Activated CD4-positive, alpha-beta T cell treated with anti-CD3 and anti-CD28 coated beads, Interleukin-2, amount 50 U/mL, for 24 hours (primary cell): Measurements from ENCODE around the gene CDC42EP2.

Source experiments
- DNase-seq, 2 donors: peaks; one replicate each; pipeline ENCODE4 v3.0.0-alpha.2; 2020; ENCODE audit warnings: low read depth in 1 of 2, low spot score in 1 of 2

The CDC42EP2 gene, protein sequence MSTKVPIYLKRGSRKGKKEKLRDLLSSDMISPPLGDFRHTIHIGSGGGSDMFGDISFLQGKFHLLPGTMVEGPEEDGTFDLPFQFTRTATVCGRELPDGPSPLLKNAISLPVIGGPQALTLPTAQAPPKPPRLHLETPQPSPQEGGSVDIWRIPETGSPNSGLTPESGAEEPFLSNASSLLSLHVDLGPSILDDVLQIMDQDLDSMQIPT

DNA sequence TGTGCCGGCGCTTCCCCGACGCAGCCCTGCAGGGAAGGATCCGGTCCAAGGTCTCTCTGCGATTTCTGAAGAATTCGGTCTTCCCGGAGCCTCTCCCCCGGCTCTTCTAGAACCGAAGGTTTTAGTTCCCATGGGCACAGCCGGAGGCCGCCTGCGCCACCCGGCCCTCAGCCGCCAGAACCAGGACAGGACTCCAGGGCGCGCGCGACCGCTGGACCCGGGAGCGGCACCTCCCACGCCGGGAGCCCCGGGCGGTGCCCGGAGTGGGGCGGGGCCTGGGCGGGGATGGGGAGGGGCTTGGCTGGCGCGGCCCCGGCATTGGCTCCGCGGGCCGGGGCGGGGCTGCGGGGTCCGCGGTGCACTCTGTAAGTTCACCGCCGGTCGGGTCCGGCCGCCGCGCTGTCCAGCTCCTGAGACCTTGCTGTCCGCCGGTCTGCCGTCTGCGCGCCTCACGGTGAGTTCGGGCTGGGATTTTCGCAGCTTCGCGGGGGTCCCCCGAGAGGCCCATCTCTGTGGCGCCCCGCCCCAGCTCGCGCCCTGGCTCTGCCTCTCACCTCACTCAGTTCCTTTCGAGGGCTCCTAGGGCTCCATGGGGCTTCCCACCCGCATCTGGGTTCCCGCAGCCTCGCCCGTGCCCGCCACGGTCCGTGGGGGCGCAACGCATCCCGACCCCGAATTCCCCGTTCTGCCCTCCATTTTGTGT is at the start of gene CDC42EP2:
Gene CDC42EP2, plus strand, starts transcription at position 366 of the 703 bp plus-strand sequence. CDS start 6,033 bp downstream, outside the sequence.
- peak; percentile 57 to 59 for DNase-seq

DNA sequence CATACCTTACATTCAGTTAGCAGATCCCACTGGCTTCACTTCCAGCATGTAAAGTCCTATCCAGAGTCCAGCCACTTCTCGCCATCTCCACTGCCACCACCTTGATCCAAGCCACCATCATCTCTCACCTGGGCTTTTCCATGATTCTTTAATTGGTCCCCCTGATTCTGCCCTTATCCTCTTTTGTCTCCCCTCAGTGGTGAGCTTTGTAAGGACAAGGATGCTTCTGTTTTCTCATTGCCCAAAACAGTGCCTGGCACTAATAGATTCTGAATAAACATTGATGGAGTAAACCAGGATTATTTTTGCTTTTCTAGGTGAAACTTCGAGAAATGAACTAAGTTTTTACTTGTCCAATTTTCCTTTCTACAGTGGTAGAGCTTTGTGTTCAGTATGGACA is 48.5 kb upstream of the CDC42EP2 start:
- DNase-seq: no peak

DNA sequence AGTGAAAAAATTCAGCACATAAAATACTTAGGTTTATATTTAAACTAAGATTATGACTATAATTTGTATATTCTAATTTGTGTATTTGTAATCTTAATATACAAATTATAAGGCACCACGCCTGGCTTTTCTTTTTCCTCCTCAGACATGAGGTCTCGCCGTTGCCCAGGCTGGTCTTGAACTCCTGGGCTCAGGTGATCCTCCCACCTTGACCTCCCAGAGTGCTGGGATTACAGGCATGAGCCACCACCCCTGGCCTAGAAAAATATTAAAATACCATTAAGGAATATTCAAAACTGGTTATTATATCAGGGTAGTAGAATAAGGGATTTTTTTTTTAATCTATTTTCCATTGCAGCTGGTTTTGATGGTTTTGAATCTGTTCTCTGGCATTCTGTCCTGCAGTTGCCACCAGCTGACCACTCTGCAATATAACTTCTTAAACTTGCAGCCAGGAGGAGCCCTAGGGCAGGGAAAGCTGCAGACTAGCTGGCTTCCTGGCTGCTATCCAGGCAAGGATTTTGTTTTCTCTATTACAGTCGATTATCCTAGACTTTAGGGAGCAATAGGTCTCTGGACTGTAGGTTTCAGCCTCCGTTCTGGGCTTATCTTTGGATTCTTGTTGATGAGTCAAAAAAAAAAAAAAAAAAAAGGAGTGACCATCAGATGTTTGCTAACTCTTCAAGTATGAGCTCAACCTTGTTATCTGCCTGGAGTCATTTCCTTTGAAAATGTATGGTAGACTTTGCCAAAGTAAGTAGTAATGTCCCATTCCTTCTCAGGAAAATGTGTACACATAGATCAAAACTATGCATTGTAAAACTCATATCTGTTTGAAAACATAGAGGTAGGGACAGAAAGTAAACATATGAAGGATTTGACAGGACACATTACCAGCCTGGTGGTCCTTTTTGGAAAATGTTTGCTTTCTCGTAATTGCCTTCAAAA is 39.7 kb upstream of the CDC42EP2 start:
- DNase-seq: peak in 1 of 2 donors; percentile 17

DNA sequence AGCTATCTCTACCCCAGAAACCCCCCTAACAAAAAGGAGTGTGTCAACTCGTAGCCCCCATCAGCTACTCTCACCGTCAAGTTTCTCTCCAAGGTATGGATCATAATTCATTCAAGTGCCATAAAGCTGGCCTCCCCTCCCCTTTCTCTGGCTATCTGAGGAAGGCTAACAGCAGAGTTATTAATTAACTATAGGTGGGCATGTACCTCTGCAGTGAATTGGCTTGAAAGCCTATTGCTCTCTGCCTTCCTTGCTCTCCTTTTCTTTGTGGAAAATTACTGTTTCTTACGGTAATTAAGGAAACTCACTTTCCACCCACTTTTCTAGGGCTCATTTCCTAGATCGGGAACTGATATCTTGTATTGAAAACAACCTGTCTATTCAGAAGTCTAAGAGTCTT is 38.8 kb upstream of the CDC42EP2 start:
- DNase-seq: no peak

DNA sequence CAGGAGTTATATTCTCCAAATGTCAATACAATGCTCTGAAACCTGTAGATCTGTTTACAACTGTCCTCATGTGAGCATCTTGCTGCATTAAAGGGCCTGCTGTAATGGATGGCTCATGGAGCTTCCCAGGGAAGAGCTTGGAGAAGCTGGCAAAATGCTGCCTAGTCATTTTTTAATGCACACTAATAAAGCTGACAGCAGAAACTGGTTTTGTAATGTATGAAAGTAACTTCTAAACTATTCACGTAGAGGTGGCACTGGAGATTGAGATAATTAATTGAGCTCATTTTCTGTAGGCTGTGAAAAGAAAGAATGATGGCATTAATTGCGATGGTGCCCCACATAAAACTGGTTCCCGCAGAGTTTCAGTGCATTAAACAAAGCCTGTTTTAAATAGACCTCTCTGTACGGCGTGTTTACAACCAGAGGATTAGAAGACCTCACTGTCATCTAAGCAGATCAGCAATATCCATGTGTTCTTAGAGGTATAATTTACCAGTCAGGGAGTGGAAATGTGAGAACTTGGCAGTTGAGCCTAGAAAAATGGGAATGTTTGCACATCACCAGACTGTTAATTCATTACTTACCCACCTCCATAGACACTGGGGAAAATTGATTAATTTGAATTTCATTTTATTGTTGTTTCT is 36.9 kb upstream of the CDC42EP2 start:
- no peak for DNase-seq

- DNase-seq: no peak
These were observed 36.3 kb upstream of the CDC42EP2 start for GRCh38 chr11:65278356-65278755.

- no peak for DNase-seq
These were observed 35.4 kb upstream of the CDC42EP2 start for GRCh38 chr11:65279279-65279678.

GRCh38 chr11:65279741-65280440 is 34.8 kb upstream of the CDC42EP2 start:
- DNase-seq: peak in 1 of 2 donors; percentile 56

DNA sequence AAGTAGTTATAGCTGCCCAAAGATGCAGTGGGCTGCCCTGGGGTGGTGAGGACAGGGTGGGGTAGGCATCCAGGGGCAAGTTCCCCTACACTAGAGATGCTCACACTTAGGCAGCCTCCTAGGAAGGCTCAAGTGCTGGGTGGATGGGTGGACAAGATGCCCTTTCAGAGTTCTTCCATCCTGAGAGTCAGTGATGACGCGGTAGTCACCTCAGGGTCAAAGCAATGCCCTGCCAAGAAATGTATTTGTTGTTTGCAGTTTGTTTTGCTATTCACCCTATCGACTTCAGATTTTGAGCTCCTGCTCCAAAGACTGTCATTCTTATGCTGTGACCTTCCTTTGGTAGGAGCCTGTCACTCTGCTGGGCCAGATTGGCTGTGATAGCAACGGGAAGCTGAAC is 34.0 kb upstream of the CDC42EP2 start:
- no peak for DNase-seq

GRCh38 chr11:65286686-65287085 is 28.0 kb upstream of the CDC42EP2 start:
- DNase-seq: no peak

DNA sequence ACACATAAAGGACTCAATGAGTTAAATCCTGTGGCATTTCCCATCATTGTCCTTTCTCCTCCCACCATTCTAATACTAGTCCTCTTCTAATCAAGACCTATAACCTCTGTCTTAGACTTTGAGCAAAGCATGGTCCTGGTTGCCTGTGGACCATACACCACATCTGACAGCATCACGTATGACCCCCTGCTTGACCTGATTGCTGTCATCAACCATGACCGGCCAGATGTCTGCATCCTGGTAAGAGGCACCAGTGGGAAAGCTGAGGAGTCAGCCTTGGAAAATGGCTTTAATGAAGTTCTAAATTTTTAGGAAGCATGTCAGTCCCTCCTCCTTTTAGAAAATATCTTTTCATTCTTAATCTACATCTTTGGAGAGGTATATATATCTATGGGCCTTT is 27.1 kb upstream of the CDC42EP2 start:
- no peak for DNase-seq

DNA sequence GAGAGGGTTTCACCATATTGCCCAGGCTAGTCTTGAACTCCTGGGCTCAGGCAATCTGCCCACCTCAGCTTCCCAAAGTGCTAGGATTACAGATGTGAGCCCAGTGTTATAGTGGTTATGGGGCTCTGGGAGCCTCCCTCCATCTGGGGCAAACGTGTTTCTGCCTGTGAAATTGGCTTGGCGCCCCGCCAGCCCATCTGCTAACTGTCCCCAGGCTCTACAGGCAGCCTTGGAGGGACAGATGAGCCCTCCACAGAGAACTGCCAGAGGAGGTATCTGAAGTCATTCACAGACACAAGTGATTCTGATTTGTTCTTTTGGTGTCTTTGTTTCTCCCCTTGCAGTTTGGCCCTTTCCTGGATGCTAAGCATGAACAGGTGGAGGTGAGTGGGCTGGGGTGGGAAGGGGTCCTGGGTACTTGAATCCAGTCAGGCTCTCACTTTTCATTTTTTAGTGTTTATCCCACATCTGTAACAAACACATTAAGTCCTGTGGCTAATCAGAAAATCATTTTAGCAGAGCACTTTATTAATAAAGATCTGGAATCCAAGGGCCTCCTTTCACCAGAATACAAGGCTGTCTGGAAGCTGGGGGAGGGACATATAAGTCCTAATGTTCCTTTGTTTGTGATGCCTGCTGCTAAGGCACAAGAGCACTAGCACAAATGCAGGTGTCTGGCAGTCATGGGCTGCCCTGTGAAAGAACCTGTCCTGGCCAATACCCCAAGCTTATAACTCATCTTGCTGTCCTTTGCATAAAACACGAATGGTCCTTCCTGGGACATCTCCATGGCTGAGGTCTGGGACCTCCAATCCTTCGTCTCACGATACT is 25.7 kb upstream of the CDC42EP2 start:
- DNase-seq: no peak

- DNase-seq: no peak
These were observed 24.1 kb upstream of the CDC42EP2 start for GRCh38 chr11:65290448-65291165.

DNA sequence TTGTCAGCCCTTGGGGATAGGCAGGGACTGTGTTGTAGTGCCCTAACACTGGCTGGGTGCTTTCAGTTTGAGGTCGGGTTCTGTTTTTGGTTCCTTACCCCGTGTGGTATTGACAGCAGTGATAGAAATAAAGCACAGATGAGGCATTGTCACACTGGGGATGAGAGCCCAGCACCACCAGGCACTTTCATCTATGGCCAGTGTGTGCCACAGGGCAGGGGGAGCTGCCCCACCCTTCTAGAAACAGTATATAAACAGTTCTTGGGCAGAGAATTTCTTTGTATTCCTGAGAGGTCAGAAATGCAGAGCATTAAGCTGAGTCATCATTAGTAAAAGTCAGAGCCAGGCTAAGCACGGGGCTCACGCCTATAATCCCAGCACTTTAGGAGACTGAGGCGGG is 23.1 kb upstream of the CDC42EP2 start:
- DNase-seq: no peak

GRCh38 chr11:65292890-65293289 is 21.8 kb upstream of the CDC42EP2 start:
- DNase-seq: no peak

GRCh38 chr11:65293909-65294381 is 20.7 kb upstream of the CDC42EP2 start:
- DNase-seq: no peak

DNA sequence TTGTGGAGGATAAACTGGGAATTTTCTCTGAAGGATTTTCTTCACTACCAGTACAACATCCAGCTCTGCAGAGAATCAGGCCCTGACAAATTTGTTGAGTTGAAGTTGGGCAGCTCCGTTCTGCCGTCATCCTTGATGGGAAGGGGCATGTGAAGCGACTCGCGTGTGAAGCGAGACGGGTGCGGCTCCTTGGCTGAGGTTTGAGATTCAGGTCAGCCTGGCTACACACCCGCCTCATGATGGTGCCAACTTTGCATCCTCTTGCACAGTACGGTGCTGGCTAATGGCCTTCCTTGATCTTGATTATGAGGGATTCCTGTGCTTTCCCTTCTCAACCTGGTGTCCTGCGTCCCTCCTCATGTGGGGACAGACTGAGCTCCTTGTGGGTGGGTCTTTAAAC is 19.7 kb upstream of the CDC42EP2 start:
- DNase-seq: no peak

DNA sequence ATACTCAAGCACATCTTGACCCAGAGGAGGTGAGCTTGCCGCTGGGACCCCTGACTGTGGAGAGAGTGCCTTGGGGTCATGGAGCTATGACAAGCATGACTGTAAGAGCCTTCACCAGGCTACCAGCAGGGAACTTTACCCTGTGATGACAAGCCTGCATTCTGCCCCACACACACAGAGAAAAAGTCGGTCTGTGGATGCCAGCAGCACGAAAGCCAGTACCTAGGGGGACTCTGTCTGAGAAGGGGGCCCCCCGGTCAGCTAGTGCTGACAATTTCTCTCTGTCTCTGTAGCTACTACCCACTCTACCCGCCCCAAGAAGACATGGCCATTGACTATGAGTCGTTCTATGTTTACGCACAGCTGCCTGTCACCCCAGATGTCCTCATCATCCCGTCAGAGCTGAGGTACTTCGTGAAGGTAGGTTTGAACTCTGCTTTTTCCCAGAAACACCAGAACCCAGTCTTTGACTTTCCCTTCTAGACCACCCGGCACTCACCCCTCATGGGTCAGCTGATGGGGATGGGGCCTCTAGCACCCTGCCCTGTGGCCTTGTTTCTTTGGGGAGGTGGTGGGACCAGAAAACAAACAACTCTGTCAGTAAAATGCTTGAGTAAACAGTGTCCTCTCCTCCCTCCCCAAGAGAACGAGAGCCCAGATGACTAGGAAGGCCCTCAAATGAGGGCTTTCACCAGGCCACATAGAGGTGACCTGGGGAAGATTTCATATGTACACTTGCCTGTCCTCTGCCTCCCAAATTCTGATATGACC is 18.9 kb upstream of the CDC42EP2 start:
- DNase-seq: no peak
